GM23338 (cell line): Measurements from ENCODE around the gene GAB1.

Experiments
- CREB1 ChIP-seq: fragments of 250-450 bp; sonication (Bioruptor Pico); IDR thresholded peaks from 2 replicates; pipeline ENCODE4 v1.5.0; 2020; ENCODE audit warnings: low read depth, mild to moderate bottlenecking, moderate library complexity
- EZH2 ChIP-seq: fragments of 200-600 bp; sonication (generic); IDR thresholded peaks from one replicate; pipeline ENCODE4 v1.8.0; 2017; ENCODE audit warnings: antibody characterized with exemption, mild to moderate bottlenecking, low read depth; ENCODE audit not compliant: unreplicated experiment
- EZH2phosphoT487 ChIP-seq: fragments of 200-600 bp; sonication (generic); IDR thresholded peaks from one replicate; pipeline ENCODE4 v1.8.1; 2018; ENCODE audit warnings: antibody characterized with exemption; ENCODE audit not compliant: unreplicated experiment
- JUNB ChIP-seq: IDR thresholded peaks from one replicate; pipeline ENCODE4 v1.6.1; 2016; ENCODE audit warnings: antibody characterized with exemption; ENCODE audit not compliant: unreplicated experiment
- NANOG ChIP-seq: IDR thresholded peaks from 2 replicates; pipeline ENCODE4 v1.6.1; 2016; ENCODE audit warnings: antibody characterized with exemption, borderline replicate concordance
- POLR2AphosphoS5 ChIP-seq: IDR thresholded peaks from 2 replicates; pipeline ENCODE4 v1.6.1; 2016; ENCODE audit warnings: antibody characterized with exemption, low read depth
- STAT1 ChIP-seq: IDR thresholded peaks from one replicate; pipeline ENCODE4 v1.6.1; 2016; ENCODE audit warnings: antibody characterized with exemption; ENCODE audit not compliant: unreplicated experiment
- ZNF114 ChIP-seq: fragments of 250-450 bp; sonication (Bioruptor Pico); IDR thresholded peaks from 2 replicates; pipeline ENCODE4 v1.5.0; 2020; ENCODE audit warnings: mild to moderate bottlenecking, moderate library complexity
- TF ChIP-seq, protein P1 (sequence below), 2 experiments: fragments of 200-600 bp in 1 of 2; sonication (generic) in 1 of 2; conservative IDR thresholded peaks; 2 replicates each; pipeline versions ENCODE4 v1.5.1 to v1.6.1; 2016 to 2017; ENCODE audit warnings: antibody characterized with exemption in 2 of 2, low read depth in 2 of 2, mild to moderate bottlenecking in 2 of 2, moderate library complexity in 1 of 2
- TF ChIP-seq, protein P2 (sequence below): IDR thresholded peaks from one replicate; pipeline ENCODE4 v1.6.1; 2018; ENCODE audit warnings: antibody characterized with exemption; ENCODE audit not compliant: unreplicated experiment
- TF ChIP-seq, protein P3 (sequence below): IDR thresholded peaks from 2 replicates; pipeline ENCODE4 v1.6.1; 2016; ENCODE audit warnings: antibody characterized with exemption
- TF ChIP-seq, protein P4 (sequence below): fragments of 250-450 bp; sonication (Bioruptor Pico); IDR thresholded peaks from 2 replicates; pipeline ENCODE4 v1.5.0; 2020; ENCODE audit warnings: mild to moderate bottlenecking, moderate library complexity

DNA sequence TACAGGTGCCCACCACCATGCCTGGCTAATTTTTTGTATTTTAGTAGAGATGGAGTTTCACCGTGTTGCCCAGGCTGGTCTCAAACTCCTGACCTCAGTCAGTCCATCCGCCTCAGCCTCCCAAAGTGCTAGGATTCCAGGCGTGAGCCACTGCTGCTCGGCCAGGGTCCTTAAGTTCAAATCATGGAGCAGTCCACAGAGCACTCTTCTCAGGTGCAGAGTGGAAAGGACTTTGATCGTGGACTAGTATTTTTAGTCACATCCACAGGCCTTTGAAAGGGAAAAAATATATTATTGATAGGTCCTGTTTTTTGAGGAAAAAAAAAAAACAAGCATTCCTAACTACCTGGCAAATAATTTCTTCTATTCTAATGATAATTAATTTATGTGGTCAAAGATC lies 31.2 kb downstream of the GAB1 start:
- TF ChIP-seq, protein P1, sequence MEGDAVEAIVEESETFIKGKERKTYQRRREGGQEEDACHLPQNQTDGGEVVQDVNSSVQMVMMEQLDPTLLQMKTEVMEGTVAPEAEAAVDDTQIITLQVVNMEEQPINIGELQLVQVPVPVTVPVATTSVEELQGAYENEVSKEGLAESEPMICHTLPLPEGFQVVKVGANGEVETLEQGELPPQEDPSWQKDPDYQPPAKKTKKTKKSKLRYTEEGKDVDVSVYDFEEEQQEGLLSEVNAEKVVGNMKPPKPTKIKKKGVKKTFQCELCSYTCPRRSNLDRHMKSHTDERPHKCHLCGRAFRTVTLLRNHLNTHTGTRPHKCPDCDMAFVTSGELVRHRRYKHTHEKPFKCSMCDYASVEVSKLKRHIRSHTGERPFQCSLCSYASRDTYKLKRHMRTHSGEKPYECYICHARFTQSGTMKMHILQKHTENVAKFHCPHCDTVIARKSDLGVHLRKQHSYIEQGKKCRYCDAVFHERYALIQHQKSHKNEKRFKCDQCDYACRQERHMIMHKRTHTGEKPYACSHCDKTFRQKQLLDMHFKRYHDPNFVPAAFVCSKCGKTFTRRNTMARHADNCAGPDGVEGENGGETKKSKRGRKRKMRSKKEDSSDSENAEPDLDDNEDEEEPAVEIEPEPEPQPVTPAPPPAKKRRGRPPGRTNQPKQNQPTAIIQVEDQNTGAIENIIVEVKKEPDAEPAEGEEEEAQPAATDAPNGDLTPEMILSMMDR (conservative IDR thresholded peaks at IDR 0.05; ENCODE audit: low read depth in 2 of 2) = no peak
- TF ChIP-seq POLR2AphosphoS5 (no peak), EZH2 (no peak), JUNB (no peak), EZH2phosphoT487 (no peak), CREB1 (CRISPR knock-in tag) (no peak), NANOG (no peak), ZNF114 (no peak), STAT1 (no peak)
- TF ChIP-seq, protein P2, sequence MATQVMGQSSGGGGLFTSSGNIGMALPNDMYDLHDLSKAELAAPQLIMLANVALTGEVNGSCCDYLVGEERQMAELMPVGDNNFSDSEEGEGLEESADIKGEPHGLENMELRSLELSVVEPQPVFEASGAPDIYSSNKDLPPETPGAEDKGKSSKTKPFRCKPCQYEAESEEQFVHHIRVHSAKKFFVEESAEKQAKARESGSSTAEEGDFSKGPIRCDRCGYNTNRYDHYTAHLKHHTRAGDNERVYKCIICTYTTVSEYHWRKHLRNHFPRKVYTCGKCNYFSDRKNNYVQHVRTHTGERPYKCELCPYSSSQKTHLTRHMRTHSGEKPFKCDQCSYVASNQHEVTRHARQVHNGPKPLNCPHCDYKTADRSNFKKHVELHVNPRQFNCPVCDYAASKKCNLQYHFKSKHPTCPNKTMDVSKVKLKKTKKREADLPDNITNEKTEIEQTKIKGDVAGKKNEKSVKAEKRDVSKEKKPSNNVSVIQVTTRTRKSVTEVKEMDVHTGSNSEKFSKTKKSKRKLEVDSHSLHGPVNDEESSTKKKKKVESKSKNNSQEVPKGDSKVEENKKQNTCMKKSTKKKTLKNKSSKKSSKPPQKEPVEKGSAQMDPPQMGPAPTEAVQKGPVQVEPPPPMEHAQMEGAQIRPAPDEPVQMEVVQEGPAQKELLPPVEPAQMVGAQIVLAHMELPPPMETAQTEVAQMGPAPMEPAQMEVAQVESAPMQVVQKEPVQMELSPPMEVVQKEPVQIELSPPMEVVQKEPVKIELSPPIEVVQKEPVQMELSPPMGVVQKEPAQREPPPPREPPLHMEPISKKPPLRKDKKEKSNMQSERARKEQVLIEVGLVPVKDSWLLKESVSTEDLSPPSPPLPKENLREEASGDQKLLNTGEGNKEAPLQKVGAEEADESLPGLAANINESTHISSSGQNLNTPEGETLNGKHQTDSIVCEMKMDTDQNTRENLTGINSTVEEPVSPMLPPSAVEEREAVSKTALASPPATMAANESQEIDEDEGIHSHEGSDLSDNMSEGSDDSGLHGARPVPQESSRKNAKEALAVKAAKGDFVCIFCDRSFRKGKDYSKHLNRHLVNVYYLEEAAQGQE = no peak
- TF ChIP-seq, protein P3, sequence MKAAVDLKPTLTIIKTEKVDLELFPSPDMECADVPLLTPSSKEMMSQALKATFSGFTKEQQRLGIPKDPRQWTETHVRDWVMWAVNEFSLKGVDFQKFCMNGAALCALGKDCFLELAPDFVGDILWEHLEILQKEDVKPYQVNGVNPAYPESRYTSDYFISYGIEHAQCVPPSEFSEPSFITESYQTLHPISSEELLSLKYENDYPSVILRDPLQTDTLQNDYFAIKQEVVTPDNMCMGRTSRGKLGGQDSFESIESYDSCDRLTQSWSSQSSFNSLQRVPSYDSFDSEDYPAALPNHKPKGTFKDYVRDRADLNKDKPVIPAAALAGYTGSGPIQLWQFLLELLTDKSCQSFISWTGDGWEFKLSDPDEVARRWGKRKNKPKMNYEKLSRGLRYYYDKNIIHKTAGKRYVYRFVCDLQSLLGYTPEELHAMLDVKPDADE = no peak
- TF ChIP-seq, protein P4, sequence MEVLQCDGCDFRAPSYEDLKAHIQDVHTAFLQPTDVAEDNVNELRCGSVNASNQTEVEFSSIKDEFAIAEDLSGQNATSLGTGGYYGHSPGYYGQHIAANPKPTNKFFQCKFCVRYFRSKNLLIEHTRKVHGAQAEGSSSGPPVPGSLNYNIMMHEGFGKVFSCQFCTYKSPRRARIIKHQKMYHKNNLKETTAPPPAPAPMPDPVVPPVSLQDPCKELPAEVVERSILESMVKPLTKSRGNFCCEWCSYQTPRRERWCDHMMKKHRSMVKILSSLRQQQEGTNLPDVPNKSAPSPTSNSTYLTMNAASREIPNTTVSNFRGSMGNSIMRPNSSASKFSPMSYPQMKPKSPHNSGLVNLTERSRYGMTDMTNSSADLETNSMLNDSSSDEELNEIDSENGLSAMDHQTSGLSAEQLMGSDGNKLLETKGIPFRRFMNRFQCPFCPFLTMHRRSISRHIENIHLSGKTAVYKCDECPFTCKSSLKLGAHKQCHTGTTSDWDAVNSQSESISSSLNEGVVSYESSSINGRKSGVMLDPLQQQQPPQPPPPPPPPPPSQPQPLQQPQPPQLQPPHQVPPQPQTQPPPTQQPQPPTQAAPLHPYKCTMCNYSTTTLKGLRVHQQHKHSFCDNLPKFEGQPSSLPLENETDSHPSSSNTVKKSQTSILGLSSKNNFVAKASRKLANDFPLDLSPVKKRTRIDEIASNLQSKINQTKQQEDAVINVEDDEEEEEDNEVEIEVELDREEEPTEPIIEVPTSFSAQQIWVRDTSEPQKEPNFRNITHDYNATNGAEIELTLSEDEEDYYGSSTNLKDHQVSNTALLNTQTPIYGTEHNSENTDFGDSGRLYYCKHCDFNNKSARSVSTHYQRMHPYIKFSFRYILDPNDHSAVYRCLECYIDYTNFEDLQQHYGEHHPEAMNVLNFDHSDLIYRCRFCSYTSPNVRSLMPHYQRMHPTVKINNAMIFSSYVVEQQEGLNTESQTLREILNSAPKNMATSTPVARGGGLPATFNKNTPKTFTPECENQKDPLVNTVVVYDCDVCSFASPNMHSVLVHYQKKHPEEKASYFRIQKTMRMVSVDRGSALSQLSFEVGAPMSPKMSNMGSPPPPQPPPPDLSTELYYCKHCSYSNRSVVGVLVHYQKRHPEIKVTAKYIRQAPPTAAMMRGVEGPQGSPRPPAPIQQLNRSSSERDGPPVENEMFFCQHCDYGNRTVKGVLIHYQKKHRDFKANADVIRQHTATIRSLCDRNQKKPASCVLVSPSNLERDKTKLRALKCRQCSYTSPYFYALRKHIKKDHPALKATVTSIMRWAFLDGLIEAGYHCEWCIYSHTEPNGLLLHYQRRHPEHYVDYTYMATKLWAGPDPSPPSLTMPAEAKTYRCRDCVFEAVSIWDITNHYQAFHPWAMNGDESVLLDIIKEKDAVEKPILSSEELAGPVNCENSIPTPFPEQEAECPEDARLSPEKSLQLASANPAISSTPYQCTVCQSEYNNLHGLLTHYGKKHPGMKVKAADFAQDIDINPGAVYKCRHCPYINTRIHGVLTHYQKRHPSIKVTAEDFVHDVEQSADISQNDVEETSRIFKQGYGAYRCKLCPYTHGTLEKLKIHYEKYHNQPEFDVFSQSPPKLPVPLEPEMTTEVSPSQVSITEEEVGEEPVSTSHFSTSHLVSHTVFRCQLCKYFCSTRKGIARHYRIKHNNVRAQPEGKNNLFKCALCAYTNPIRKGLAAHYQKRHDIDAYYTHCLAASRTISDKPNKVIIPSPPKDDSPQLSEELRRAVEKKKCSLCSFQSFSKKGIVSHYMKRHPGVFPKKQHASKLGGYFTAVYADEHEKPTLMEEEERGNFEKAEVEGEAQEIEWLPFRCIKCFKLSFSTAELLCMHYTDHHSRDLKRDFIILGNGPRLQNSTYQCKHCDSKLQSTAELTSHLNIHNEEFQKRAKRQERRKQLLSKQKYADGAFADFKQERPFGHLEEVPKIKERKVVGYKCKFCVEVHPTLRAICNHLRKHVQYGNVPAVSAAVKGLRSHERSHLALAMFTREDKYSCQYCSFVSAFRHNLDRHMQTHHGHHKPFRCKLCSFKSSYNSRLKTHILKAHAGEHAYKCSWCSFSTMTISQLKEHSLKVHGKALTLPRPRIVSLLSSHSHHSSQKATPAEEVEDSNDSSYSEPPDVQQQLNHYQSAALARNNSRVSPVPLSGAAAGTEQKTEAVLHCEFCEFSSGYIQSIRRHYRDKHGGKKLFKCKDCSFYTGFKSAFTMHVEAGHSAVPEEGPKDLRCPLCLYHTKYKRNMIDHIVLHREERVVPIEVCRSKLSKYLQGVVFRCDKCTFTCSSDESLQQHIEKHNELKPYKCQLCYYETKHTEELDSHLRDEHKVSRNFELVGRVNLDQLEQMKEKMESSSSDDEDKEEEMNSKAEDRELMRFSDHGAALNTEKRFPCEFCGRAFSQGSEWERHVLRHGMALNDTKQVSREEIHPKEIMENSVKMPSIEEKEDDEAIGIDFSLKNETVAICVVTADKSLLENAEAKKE (CRISPR knock-in tag) = no peak
